Vagina (tissue), 2 donors: ENCODE results near the gene PITX3. TPM values are rescaled to one million over a fixed set of nuclear protein-coding genes. Genes with fewer than 3 reads are reported as not detected.

ENCODE experiments used
- DNase-seq, 2 donors: peaks; one replicate each; pipeline ENCODE4 v3.0.0-alpha.2; 2017; ENCODE audit errors: extremely low spot score in 2 of 2
- H3K27ac ChIP-seq: fragments of 200-600 bp; sonication (generic); one replicate; pipeline ENCODE4 v1.5.1; 2019
- H3K27me3 ChIP-seq: fragments of 200-600 bp; sonication (generic); one replicate; pipeline ENCODE4 v1.5.1; 2019
- H3K36me3 ChIP-seq, 2 donors: fragments of 200-600 bp; sonication (generic); one replicate each; pipeline ENCODE4 v1.5.1; 2017 to 2019
- H3K4me1 ChIP-seq: fragments of 200-600 bp; sonication (generic); one replicate; pipeline ENCODE4 v1.5.1; 2019
- H3K4me3 ChIP-seq, 2 donors: fragments of 200-600 bp; sonication (generic); 1 replicate in 1 of 2; 2 replicates in 1 of 2; pipeline ENCODE4 v1.5.1; 2016 to 2019
- H3K9me3 ChIP-seq: fragments of 200-600 bp; sonication (generic); one replicate; pipeline ENCODE4 v1.5.1; 2019
- CTCF ChIP-seq, 3 experiments: fragments of 450-650 bp in 2 of 3; fragments of 200-600 bp in 1 of 3; sonication (generic) in 1 of 3; IDR thresholded peaks; one replicate each; pipeline ENCODE4 v1.5.1; 2017 to 2019; ENCODE audit warnings: antibody characterized with exemption in 3 of 3, mild to moderate bottlenecking in 2 of 3, moderate library complexity in 2 of 3
- POLR2A ChIP-seq, 2 donors: fragments of 450-650 bp; IDR thresholded peaks; one replicate each; pipeline ENCODE4 v1.6.1; 2017; ENCODE audit warnings: antibody characterized with exemption in 2 of 2, mild to moderate bottlenecking in 2 of 2, moderate library complexity in 2 of 2
- POLR2AphosphoS5 ChIP-seq, 2 donors: sonication (generic); formaldehyde crosslinking; IDR thresholded peaks; one replicate each; pipeline ENCODE4 v1.9.0; 2017; ENCODE audit warnings: antibody characterized with exemption in 2 of 2, mild to moderate bottlenecking in 2 of 2, low read depth in 1 of 2; ENCODE audit not compliant: insufficient read depth in 1 of 2
- intact Hi-C: fragments of 100-400 bp; cut with DNase I; formaldehyde crosslinking; loops from one replicate; pipeline ENCODE4 v1.15.1; 2023
- total RNA-seq: library from RNA; depleted of rRNA; stranded (reverse); fragments of >200 nt; gene quantifications from one replicate; pipeline ENCODE4 v1.2.3, GENCODE V29; 2016

PITX3 gene
- total RNA-seq, 1 donor from 2014 or later = not detected

GRCh38 chr10:102241032-102241443 is 274 bp downstream of the PITX3 start:
- Histone ChIP-seq H3K27me3 (no peaks in the 10 kb centered on the region), H3K27ac (peak overlapping the region; percentile 15), H3K4me1 (peaks cover 33% of the 10 kb centered on the region), H3K9me3 (no peaks in the 10 kb centered on the region), H3K4me3 (peak overlapping the region; percentile 53 to 61), H3K36me3 (no peaks in the 10 kb centered on the region)
- intact Hi-C loops = no loop called here
- TF ChIP-seq CTCF (IDR thresholded peaks at IDR 0.05) (no peak), POLR2AphosphoS5 (IDR thresholded peaks at IDR 0.05; ENCODE audit: insufficient read depth in 1 of 2, low read depth in 1 of 2) (no peak), POLR2A (IDR thresholded peaks at IDR 0.05) (no peak)
- no peak for DNase-seq

- TF ChIP-seq POLR2AphosphoS5 (IDR thresholded peaks at IDR 0.05; ENCODE audit: insufficient read depth in 1 of 2, low read depth in 1 of 2) = no peak
- TF ChIP-seq CTCF (IDR thresholded peaks at IDR 0.05) = no peak
- no peak for TF ChIP-seq POLR2A (IDR thresholded peaks at IDR 0.05)
- Histone ChIP-seq H3K27me3 (no peaks in the 10 kb centered on the region), H3K4me1 (peaks cover 31% of the 10 kb centered on the region), H3K27ac (peak overlapping the region; percentile 15), H3K4me3 (peak overlapping the region; percentile 53 to 61), H3K36me3 (no peaks in the 10 kb centered on the region), H3K9me3 (no peaks in the 10 kb centered on the region)
- intact Hi-C loops = no loop called here
- DNase-seq = no peak
Measured at GRCh38 chr10:102240467-102241031, 763 bp downstream of the PITX3 start.

- intact Hi-C loops = no loop called here
- H3K27me3 ChIP-seq = no peaks in the 10 kb centered on the region
- no peak for DNase-seq
- no peak overlapping the region for H3K4me3 ChIP-seq
- no peak overlapping the region for H3K27ac ChIP-seq
- peaks cover 24% of the 10 kb centered on the region for H3K4me1 ChIP-seq
- no peaks in the 10 kb centered on the region for H3K36me3 ChIP-seq
- no peak for TF ChIP-seq POLR2AphosphoS5 (IDR thresholded peaks at IDR 0.05; ENCODE audit: insufficient read depth in 1 of 2, low read depth in 1 of 2)
- TF ChIP-seq POLR2A (IDR thresholded peaks at IDR 0.05) = no peak
- H3K9me3 ChIP-seq = no peaks in the 10 kb centered on the region
Measured at GRCh38 chr10:102237711-102238252, 3.5 kb downstream of the PITX3 start.

GRCh38 chr10:102236006-102236405 is 5.3 kb downstream of the PITX3 start:
- Histone ChIP-seq H3K27me3 (peaks cover 6% of the 10 kb centered on the region), H3K4me3 (no peak overlapping the region), H3K9me3 (no peaks in the 10 kb centered on the region), H3K36me3 (no peaks in the 10 kb centered on the region), H3K27ac (no peak overlapping the region), H3K4me1 (peaks cover 18% of the 10 kb centered on the region)
- intact Hi-C loops = no loop called here
- no peak for TF ChIP-seq POLR2A (IDR thresholded peaks at IDR 0.05)
- TF ChIP-seq CTCF (IDR thresholded peaks at IDR 0.05) = no peak
- no peak for TF ChIP-seq POLR2AphosphoS5 (IDR thresholded peaks at IDR 0.05; ENCODE audit: insufficient read depth in 1 of 2, low read depth in 1 of 2)
- DNase-seq = no peak

GRCh38 chr10:102235598-102235920 is 5.8 kb downstream of the PITX3 start:
- peaks cover 7% of the 10 kb centered on the region for H3K27me3 ChIP-seq
- DNase-seq = no peak

More at GRCh38 chr10:102235598-102235920, 5.8 kb downstream of the PITX3 start:
- Histone ChIP-seq H3K4me3 (no peak overlapping the region), H3K36me3 (no peaks in the 10 kb centered on the region), H3K4me1 (peaks cover 17% of the 10 kb centered on the region), H3K27ac (no peak overlapping the region), H3K9me3 (no peaks in the 10 kb centered on the region)
- intact Hi-C loops = no loop called here
- TF ChIP-seq POLR2AphosphoS5 (IDR thresholded peaks at IDR 0.05; ENCODE audit: insufficient read depth in 1 of 2, low read depth in 1 of 2) (no peak), POLR2A (IDR thresholded peaks at IDR 0.05) (no peak), CTCF (IDR thresholded peaks at IDR 0.05) (no peak)
